ENCODE results near the gene ARHGEF6.

Gene ARHGEF6

GRCh38 chrX:136629084-136629750 is 151.5 kb downstream of the ARHGEF6 start:
- no peak for TF ChIP-seq EZH2phosphoT487 (conservative IDR thresholded peaks at IDR 0.05; ENCODE audit: low read length)

DNA sequence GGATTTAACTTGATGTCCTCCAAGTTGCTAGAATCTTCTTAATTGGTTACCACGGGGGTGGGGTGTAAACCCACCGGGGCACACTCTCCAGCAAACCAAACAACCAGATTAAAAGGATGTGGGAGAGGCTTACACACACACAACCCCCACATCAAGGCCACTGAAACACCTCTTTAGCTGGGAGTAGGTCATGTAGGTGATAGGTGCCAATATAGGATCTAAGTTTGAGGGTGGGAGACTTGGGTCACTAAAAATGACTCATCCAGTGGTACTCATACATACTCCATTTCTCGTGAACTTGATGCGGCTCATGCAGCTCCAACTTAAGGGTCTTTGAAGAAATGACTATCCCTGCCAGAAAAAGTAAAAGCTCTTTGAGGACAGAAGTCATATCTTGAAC is 153.3 kb downstream of the ARHGEF6 start:
- H2AFZ ChIP-seq (ENCODE audit: low read depth, low read length, severe bottlenecking), result no peak overlapping the region
- no peaks in the 10 kb centered on the region for H3K79me2 ChIP-seq (ENCODE audit: insufficient read depth, low read length)
- H3K27me3 ChIP-seq (ENCODE audit: low read length), result no peaks in the 10 kb centered on the region
- H3K9me3 ChIP-seq (ENCODE audit: insufficient read depth, low read length), result no peaks in the 10 kb centered on the region
- H3K36me3 ChIP-seq (ENCODE audit: low read length), result no peaks in the 10 kb centered on the region
- no peak overlapping the region for H3K4me2 ChIP-seq (ENCODE audit: low read depth, low read length, poor library complexity, severe bottlenecking)
- H3K27ac ChIP-seq (ENCODE audit: low read depth, low read length), result no peak overlapping the region
- TF ChIP-seq CTCF (IDR thresholded peaks at IDR 0.05; ENCODE audit: insufficient read depth, low read length, poor library complexity, severe bottlenecking), result no peak
- no peak for TF ChIP-seq EZH2phosphoT487 (conservative IDR thresholded peaks at IDR 0.05; ENCODE audit: low read length)
- H3K9ac ChIP-seq (ENCODE audit: low read length), result no peak overlapping the region
- no peak overlapping the region for H3K4me3 ChIP-seq (ENCODE audit: insufficient read depth, low read length, poor library complexity, severe bottlenecking)
- H4K20me1 ChIP-seq (ENCODE audit: low read depth, low read length), result no peaks in the 10 kb centered on the region
- H3F3A ChIP-seq (ENCODE audit: insufficient read depth), result no peaks in the 10 kb centered on the region
- H3K9me2 ChIP-seq (replicated peaks; ENCODE audit: insufficient read depth, low read length), result no peaks in the 10 kb centered on the region

More at GRCh38 chrX:136629084-136629750, 151.5 kb downstream of the ARHGEF6 start:
- no peaks in the 10 kb centered on the region for H3K9me2 ChIP-seq (replicated peaks; ENCODE audit: insufficient read depth, low read length)
- H3K4me3 ChIP-seq (ENCODE audit: insufficient read depth, low read length, poor library complexity, severe bottlenecking), result no peak overlapping the region
- no peaks in the 10 kb centered on the region for H4K20me1 ChIP-seq (ENCODE audit: low read depth, low read length)
- no peaks in the 10 kb centered on the region for H3F3A ChIP-seq (ENCODE audit: insufficient read depth)
- no peaks in the 10 kb centered on the region for H3K27me3 ChIP-seq (ENCODE audit: low read length)
- no peaks in the 10 kb centered on the region for H3K36me3 ChIP-seq (ENCODE audit: low read length)
- H3K9ac ChIP-seq (ENCODE audit: low read length), result no peak overlapping the region
- H3K4me2 ChIP-seq (ENCODE audit: low read depth, low read length, poor library complexity, severe bottlenecking), result no peak overlapping the region
- H3K79me2 ChIP-seq (ENCODE audit: insufficient read depth, low read length), result no peaks in the 10 kb centered on the region
- no peak overlapping the region for H3K27ac ChIP-seq (ENCODE audit: low read depth, low read length)
- H2AFZ ChIP-seq (ENCODE audit: low read depth, low read length, severe bottlenecking), result no peak overlapping the region
- H3K9me3 ChIP-seq (ENCODE audit: insufficient read depth, low read length), result no peaks in the 10 kb centered on the region

DNA sequence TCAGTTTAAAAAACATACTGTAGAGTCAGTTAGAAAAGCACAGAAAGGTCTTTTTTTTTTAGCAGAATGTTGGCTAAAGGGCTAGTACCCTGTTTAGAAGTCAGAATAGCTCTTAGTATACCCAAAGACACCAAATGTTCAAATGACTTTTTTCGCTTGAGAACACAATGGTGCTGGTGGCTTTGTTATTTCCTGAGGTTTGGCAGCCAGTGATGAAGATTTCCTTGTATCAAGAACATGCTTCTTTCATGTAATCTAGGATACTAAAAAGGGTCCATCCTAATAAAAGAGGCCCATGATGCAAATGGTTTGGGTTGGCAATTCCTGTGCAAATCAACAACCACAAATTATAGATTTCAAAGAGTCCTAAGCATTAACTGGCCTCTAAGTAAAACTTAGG is 153.8 kb downstream of the ARHGEF6 start:
- no peak overlapping the region for H2AFZ ChIP-seq (ENCODE audit: low read depth, low read length, severe bottlenecking)
- no peaks in the 10 kb centered on the region for H3F3A ChIP-seq (ENCODE audit: insufficient read depth)
- no peaks in the 10 kb centered on the region for H3K27me3 ChIP-seq (ENCODE audit: low read length)
- no peaks in the 10 kb centered on the region for H3K79me2 ChIP-seq (ENCODE audit: insufficient read depth, low read length)
- H3K4me2 ChIP-seq (ENCODE audit: low read depth, low read length, poor library complexity, severe bottlenecking), result no peak overlapping the region
- TF ChIP-seq CTCF (IDR thresholded peaks at IDR 0.05; ENCODE audit: insufficient read depth, low read length, poor library complexity, severe bottlenecking) (no peak), EZH2phosphoT487 (conservative IDR thresholded peaks at IDR 0.05; ENCODE audit: low read length) (no peak)
- no peaks in the 10 kb centered on the region for H3K9me3 ChIP-seq (ENCODE audit: insufficient read depth, low read length)
- no peaks in the 10 kb centered on the region for H3K9me2 ChIP-seq (replicated peaks; ENCODE audit: insufficient read depth, low read length)
- H4K20me1 ChIP-seq (ENCODE audit: low read depth, low read length), result no peaks in the 10 kb centered on the region
- H3K9ac ChIP-seq (ENCODE audit: low read length), result no peak overlapping the region
- H3K36me3 ChIP-seq (ENCODE audit: low read length), result no peaks in the 10 kb centered on the region
- no peak overlapping the region for H3K4me3 ChIP-seq (ENCODE audit: insufficient read depth, low read length, poor library complexity, severe bottlenecking)
- H3K27ac ChIP-seq (ENCODE audit: low read depth, low read length), result no peak overlapping the region

DNA sequence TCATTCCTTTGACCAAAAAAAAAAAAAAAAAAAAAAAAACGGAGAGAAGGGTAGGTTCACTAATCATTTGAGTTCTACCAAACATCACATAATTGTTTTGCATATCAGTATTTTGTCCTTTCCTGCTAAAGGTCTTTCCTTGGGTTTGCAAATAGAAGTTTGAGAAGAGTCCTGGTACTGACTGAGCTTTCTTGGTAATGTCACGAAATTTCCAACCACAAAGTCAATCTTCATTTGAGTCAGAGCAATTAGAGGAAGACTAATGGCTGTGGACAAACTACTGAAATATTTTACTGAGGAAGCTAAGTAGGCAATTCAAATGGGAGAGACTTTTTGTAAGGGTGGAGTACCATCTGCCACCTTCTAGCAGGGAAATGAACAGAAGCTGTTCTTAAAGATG is 154.5 kb downstream of the ARHGEF6 start:
- Histone ChIP-seq H3K27ac (ENCODE audit: low read depth, low read length) (no peak overlapping the region), H3K4me2 (ENCODE audit: low read depth, low read length, poor library complexity, severe bottlenecking) (no peak overlapping the region), H3K79me2 (ENCODE audit: insufficient read depth, low read length) (no peaks in the 10 kb centered on the region), H3F3A (ENCODE audit: insufficient read depth) (no peaks in the 10 kb centered on the region), H3K4me3 (ENCODE audit: insufficient read depth, low read length, poor library complexity, severe bottlenecking) (no peak overlapping the region), H4K20me1 (ENCODE audit: low read depth, low read length) (no peaks in the 10 kb centered on the region), H3K9me2 (replicated peaks; ENCODE audit: insufficient read depth, low read length) (no peaks in the 10 kb centered on the region), H2AFZ (ENCODE audit: low read depth, low read length, severe bottlenecking) (no peak overlapping the region), H3K27me3 (ENCODE audit: low read length) (no peaks in the 10 kb centered on the region), H3K9ac (ENCODE audit: low read length) (no peak overlapping the region), H3K36me3 (ENCODE audit: low read length) (no peaks in the 10 kb centered on the region), H3K9me3 (ENCODE audit: insufficient read depth, low read length) (no peaks in the 10 kb centered on the region)
- TF ChIP-seq CTCF (IDR thresholded peaks at IDR 0.05; ENCODE audit: insufficient read depth, low read length, poor library complexity, severe bottlenecking), result no peak
- no peak for TF ChIP-seq EZH2phosphoT487 (conservative IDR thresholded peaks at IDR 0.05; ENCODE audit: low read length)
